Activated naive CD4-positive, alpha-beta T cell treated with anti-CD3 and anti-CD28 coated beads for 36 hours (primary cell): Measurements from ENCODE around the gene GRM3. TPM values are rescaled to one million over a fixed set of nuclear protein-coding genes. Genes with fewer than 3 reads are reported as not detected.

Experiments used
- CTCF ChIA-PET: fragments of 350-600 bp; sonication (Branson Sonifier 250); formaldehyde crosslinking; loops from one replicate; lab custom pipeline; 2021; ENCODE audit warnings: antibody characterized with exemption; lab: Charles Lee
- DNase-seq: peaks from one replicate; pipeline ENCODE4 v3.0.0-alpha.2; 2020
- H3K27ac Mint-ChIP-seq: one replicate; pipeline ENCODE4 v1.8.0; 2021; ENCODE audit warnings: mild to moderate bottlenecking, mixed read lengths
- H3K27me3 Mint-ChIP-seq: one replicate; pipeline ENCODE4 v1.8.0; 2021; ENCODE audit warnings: low read depth, mixed read lengths
- H3K36me3 Mint-ChIP-seq: one replicate; pipeline ENCODE4 v1.8.0; 2021; ENCODE audit warnings: low read depth, mixed read lengths
- H3K4me1 Mint-ChIP-seq: one replicate; pipeline ENCODE4 v1.8.0; 2021; ENCODE audit warnings: low read depth, mixed read lengths
- H3K4me3 Mint-ChIP-seq: one replicate; pipeline ENCODE4 v1.8.0; 2021; ENCODE audit warnings: mild to moderate bottlenecking, moderate library complexity, mixed read lengths
- H3K9me3 Mint-ChIP-seq: one replicate; pipeline ENCODE4 v1.8.0; 2021; ENCODE audit warnings: mixed read lengths
- intact Hi-C: fragments of 100-400 bp; cut with micrococcal nuclease; formaldehyde crosslinking; loops from one replicate; pipeline ENCODE4 v1.15.1; 2023
- total RNA-seq, 2 experiments: library from RNA; stranded (reverse); gene quantifications; one replicate each; pipeline ENCODE4 v1.2.3, GENCODE V29; 2021

The GRM3 gene
- total RNA-seq, 2 experiments from 2014 or later: not detected

- no peaks in the 10 kb centered on the region for H3K4me1 Mint-ChIP-seq
- intact Hi-C loops: loop anchor here (5.0 kb wide), 1 partner anchor 927 kb away; no protein-coding TSS in a partner anchor
- no peaks in the 10 kb centered on the region for H3K36me3 Mint-ChIP-seq
- CTCF ChIA-PET: no interaction called here
- H3K27me3 Mint-ChIP-seq: no peaks in the 10 kb centered on the region
- H3K27ac Mint-ChIP-seq: no peak overlapping the region
- H3K9me3 Mint-ChIP-seq: no peaks in the 10 kb centered on the region
- no peak overlapping the region for H3K4me3 Mint-ChIP-seq
- DNase-seq: no peak
Measured at GRCh38 chr7:86818903-86819302, 175.2 kb downstream of the GRM3 start.

- Mint-ChIP-seq H3K9me3 (no peaks in the 10 kb centered on the region), H3K27ac (no peak overlapping the region), H3K4me3 (no peak overlapping the region), H3K36me3 (no peaks in the 10 kb centered on the region), H3K27me3 (no peaks in the 10 kb centered on the region), H3K4me1 (no peaks in the 10 kb centered on the region)
- intact Hi-C loops: no loop called here
- no peak for DNase-seq
- CTCF ChIA-PET: interaction anchor here (0.7 kb wide), 1 partner anchor 9 kb away, joined by 3 read pairs; no protein-coding TSS in a partner anchor
Measured at GRCh38 chr7:86823769-86824168, 180.1 kb downstream of the GRM3 start.

GRCh38 chr7:86825264-86825663 lies 181.6 kb downstream of the GRM3 start:
- no peak for DNase-seq
- H3K4me3 Mint-ChIP-seq: no peak overlapping the region
- H3K4me1 Mint-ChIP-seq: no peaks in the 10 kb centered on the region
- CTCF ChIA-PET: interaction anchor here (1.4 kb wide), 1 partner anchor 8 kb away, joined by 5 read pairs; no protein-coding TSS in a partner anchor
- no peaks in the 10 kb centered on the region for H3K9me3 Mint-ChIP-seq
- H3K36me3 Mint-ChIP-seq: no peaks in the 10 kb centered on the region
- no peak overlapping the region for H3K27ac Mint-ChIP-seq
- intact Hi-C loops: no loop called here
- H3K27me3 Mint-ChIP-seq: no peaks in the 10 kb centered on the region

- no peaks in the 10 kb centered on the region for H3K27me3 Mint-ChIP-seq
- CTCF ChIA-PET: no interaction called here
- H3K4me3 Mint-ChIP-seq: no peak overlapping the region
- intact Hi-C loops: no loop called here
- no peaks in the 10 kb centered on the region for H3K9me3 Mint-ChIP-seq
- no peaks in the 10 kb centered on the region for H3K4me1 Mint-ChIP-seq
- no peak for DNase-seq
- H3K36me3 Mint-ChIP-seq: no peaks in the 10 kb centered on the region
- no peak overlapping the region for H3K27ac Mint-ChIP-seq
Measured at GRCh38 chr7:86826948-86827347, 183.2 kb downstream of the GRM3 start.

GRCh38 chr7:86833360-86833759 lies 189.7 kb downstream of the GRM3 start:
- CTCF ChIA-PET: no interaction called here

GRCh38 chr7:86837235-86837634 lies 193.5 kb downstream of the GRM3 start:
- Mint-ChIP-seq H3K36me3 (no peaks in the 10 kb centered on the region), H3K9me3 (no peaks in the 10 kb centered on the region), H3K4me3 (no peak overlapping the region), H3K27me3 (no peaks in the 10 kb centered on the region), H3K4me1 (no peaks in the 10 kb centered on the region), H3K27ac (no peak overlapping the region)
- intact Hi-C loops: no loop called here
- no peak for DNase-seq
- CTCF ChIA-PET: no interaction called here

More at GRCh38 chr7:86833360-86833759, 189.7 kb downstream of the GRM3 start:
- no peaks in the 10 kb centered on the region for H3K4me1 Mint-ChIP-seq
- intact Hi-C loops: no loop called here
- no peak overlapping the region for H3K27ac Mint-ChIP-seq
- H3K27me3 Mint-ChIP-seq: no peaks in the 10 kb centered on the region
- DNase-seq: no peak
- H3K36me3 Mint-ChIP-seq: no peaks in the 10 kb centered on the region
- H3K9me3 Mint-ChIP-seq: no peaks in the 10 kb centered on the region
- no peak overlapping the region for H3K4me3 Mint-ChIP-seq

- no peak for DNase-seq
- Mint-ChIP-seq H3K4me3 (no peak overlapping the region), H3K9me3 (no peaks in the 10 kb centered on the region), H3K27me3 (peaks cover 8% of the 10 kb centered on the region), H3K36me3 (no peaks in the 10 kb centered on the region), H3K27ac (no peak overlapping the region), H3K4me1 (no peaks in the 10 kb centered on the region)
- CTCF ChIA-PET: no interaction called here
- intact Hi-C loops: no loop called here
Measured at GRCh38 chr7:86844608-86845007, 200.9 kb downstream of the GRM3 start.

- no peaks in the 10 kb centered on the region for H3K4me1 Mint-ChIP-seq
- DNase-seq: no peak
- CTCF ChIA-PET: no interaction called here
- H3K4me3 Mint-ChIP-seq: no peak overlapping the region
- no peaks in the 10 kb centered on the region for H3K36me3 Mint-ChIP-seq
- intact Hi-C loops: no loop called here
- no peaks in the 10 kb centered on the region for H3K9me3 Mint-ChIP-seq
- peaks cover 8% of the 10 kb centered on the region for H3K27me3 Mint-ChIP-seq
- no peak overlapping the region for H3K27ac Mint-ChIP-seq
Measured at GRCh38 chr7:86846494-86847190, 202.9 kb downstream of the GRM3 start.

- Mint-ChIP-seq H3K4me1 (no peaks in the 10 kb centered on the region), H3K4me3 (no peak overlapping the region), H3K36me3 (no peaks in the 10 kb centered on the region), H3K27ac (no peak overlapping the region), H3K27me3 (peaks cover 8% of the 10 kb centered on the region), H3K9me3 (no peaks in the 10 kb centered on the region)
- no peak for DNase-seq
- intact Hi-C loops: no loop called here
- CTCF ChIA-PET: no interaction called here
Measured at GRCh38 chr7:86848226-86848625, 204.5 kb downstream of the GRM3 start.

- Mint-ChIP-seq H3K4me3 (no peak overlapping the region), H3K9me3 (no peaks in the 10 kb centered on the region), H3K27me3 (peaks cover 4% of the 10 kb centered on the region), H3K36me3 (no peaks in the 10 kb centered on the region), H3K27ac (no peak overlapping the region), H3K4me1 (no peaks in the 10 kb centered on the region)
- intact Hi-C loops: no loop called here
- CTCF ChIA-PET: interaction anchor here (0.5 to 0.8 kb wide), 2 partner anchors 54 to 65 kb away, joined by 3 to 4 read pairs; no protein-coding TSS in a partner anchor
- DNase-seq: no peak
Measured at GRCh38 chr7:86851566-86851965, 207.9 kb downstream of the GRM3 start.

- no peak for DNase-seq
- intact Hi-C loops: no loop called here
- no peaks in the 10 kb centered on the region for H3K9me3 Mint-ChIP-seq
- H3K27ac Mint-ChIP-seq: no peak overlapping the region
- no peaks in the 10 kb centered on the region for H3K36me3 Mint-ChIP-seq
- H3K4me1 Mint-ChIP-seq: no peaks in the 10 kb centered on the region
- H3K27me3 Mint-ChIP-seq: peaks cover 5% of the 10 kb centered on the region
- H3K4me3 Mint-ChIP-seq: no peak overlapping the region
- CTCF ChIA-PET: interaction anchor here (0.6 kb wide), 1 partner anchor 41 kb away, joined by 7 read pairs; no protein-coding TSS in a partner anchor
Measured at GRCh38 chr7:86863452-86863851, 219.7 kb downstream of the GRM3 start.

GRCh38 chr7:86867163-86867762 lies 223.6 kb downstream of the GRM3 start:
- Mint-ChIP-seq H3K9me3 (peaks cover 8% of the 10 kb centered on the region), H3K27me3 (peaks cover 8% of the 10 kb centered on the region), H3K36me3 (peaks cover 5% of the 10 kb centered on the region), H3K27ac (no peak overlapping the region), H3K4me1 (no peaks in the 10 kb centered on the region), H3K4me3 (no peak overlapping the region)
- DNase-seq: no peak
- intact Hi-C loops: no loop called here
- CTCF ChIA-PET: no interaction called here

GRCh38 chr7:86876146-86876545 lies 232.4 kb downstream of the GRM3 start:
- CTCF ChIA-PET: no interaction called here
- intact Hi-C loops: no loop called here
- no peaks in the 10 kb centered on the region for H3K9me3 Mint-ChIP-seq

More at GRCh38 chr7:86876146-86876545, 232.4 kb downstream of the GRM3 start:
- no peaks in the 10 kb centered on the region for H3K4me1 Mint-ChIP-seq
- H3K4me3 Mint-ChIP-seq: no peak overlapping the region
- no peaks in the 10 kb centered on the region for H3K27me3 Mint-ChIP-seq
- H3K27ac Mint-ChIP-seq: no peak overlapping the region
- H3K36me3 Mint-ChIP-seq: no peaks in the 10 kb centered on the region
- DNase-seq: no peak
